GM06990 (cell line): ENCODE measurements around the gene KRT26.
A peak's percentile ranks its signal among the peaks of the same experiment; 100 is the strongest.
"Not testable (repeated sequence)": the region's sequence is repeated elsewhere in the genome, so short reads cannot be mapped to it uniquely, and the experiment has no call there.

Experiments
- DNase-seq: peaks from one replicate; pipeline ENCODE4 v3.0.0-alpha.2; 2011; ENCODE audit not compliant: insufficient read length; ENCODE audit errors: extremely low read depth
- H3K27me3 ChIP-seq: replicated peaks from 2 replicates; pipeline ENCODE4 v1.6.0; 2011; ENCODE audit warnings: low read length; ENCODE audit not compliant: control insufficient read depth, insufficient read depth
- H3K36me3 ChIP-seq: 2 replicates; pipeline ENCODE4 v1.5.1; 2011; ENCODE audit warnings: low read length; ENCODE audit not compliant: control insufficient read depth, insufficient read depth
- H3K4me3 ChIP-seq: replicated peaks from 2 replicates; pipeline ENCODE4 v1.5.1; 2011; ENCODE audit warnings: low read depth, mild to moderate bottlenecking, control low read depth, low read length
- CTCF ChIP-seq: IDR thresholded peaks from 2 replicates; pipeline ENCODE4 v1.5.1; 2011; ENCODE audit warnings: low read length, control low read depth, mild to moderate bottlenecking, inconsistent platforms; ENCODE audit not compliant: insufficient read depth, poor library complexity, severe bottlenecking

The KRT26 gene

GRCh38 chr17:40818343-40818732 is 46.3 kb upstream of the KRT26 start:
- no peak for TF ChIP-seq CTCF
- H3K4me3 ChIP-seq = peak overlapping the region; percentile 77
- no peaks in the 10 kb centered on the region; the same call in 1 of the 2 replicates for H3K36me3 ChIP-seq
- no peaks in the 10 kb centered on the region for H3K27me3 ChIP-seq
- DNase-seq = no peak

- Histone ChIP-seq H3K4me3 (no peak overlapping the region), H3K27me3 (no peaks in the 10 kb centered on the region), H3K36me3 (no peaks in the 10 kb centered on the region; the same call in 1 of the 2 replicates)
- no peak for TF ChIP-seq CTCF
- no peak for DNase-seq
Observed at GRCh38 chr17:40817103-40817682, 45.2 kb upstream of the KRT26 start.

GRCh38 chr17:40816569-40816968 is 44.6 kb upstream of the KRT26 start:
- no peak for TF ChIP-seq CTCF
- Histone ChIP-seq H3K36me3 (no peaks in the 10 kb centered on the region; the same call in 1 of the 2 replicates), H3K4me3 (no peak overlapping the region), H3K27me3 (no peaks in the 10 kb centered on the region)
- no peak for DNase-seq

- Histone ChIP-seq H3K4me3 (no peak overlapping the region), H3K27me3 (no peaks in the 10 kb centered on the region), H3K36me3 (no peaks in the 10 kb centered on the region; the same call in 1 of the 2 replicates)
- TF ChIP-seq CTCF = no peak
- no peak for DNase-seq
Observed at GRCh38 chr17:40815381-40815780, 43.4 kb upstream of the KRT26 start.

GRCh38 chr17:40814657-40815056 is 42.7 kb upstream of the KRT26 start:
- not testable (repeated sequence) for H3K4me3 ChIP-seq, DNase-seq, H3K27me3 ChIP-seq, H3K36me3 ChIP-seq

GRCh38 chr17:40813804-40814203 is 41.8 kb upstream of the KRT26 start:
- no peak overlapping the region for H3K4me3 ChIP-seq
- H3K27me3 ChIP-seq = no peaks in the 10 kb centered on the region
- H3K36me3 ChIP-seq = no peaks in the 10 kb centered on the region; the same call in 1 of the 2 replicates
- DNase-seq = no peak
- no peak for TF ChIP-seq CTCF
